ENCODE measurements around the gene UNC5CL. TPM values are rescaled to one million over a fixed set of nuclear protein-coding genes. Genes with fewer than 3 reads are reported as not detected.
A peak's percentile ranks its signal among the peaks of the same experiment; 100 is the strongest.

UNC5CL gene
- total and polyA plus RNA-seq, 2 experiments from 2014 or later = 0.87 to 1.2 TPM

DNA sequence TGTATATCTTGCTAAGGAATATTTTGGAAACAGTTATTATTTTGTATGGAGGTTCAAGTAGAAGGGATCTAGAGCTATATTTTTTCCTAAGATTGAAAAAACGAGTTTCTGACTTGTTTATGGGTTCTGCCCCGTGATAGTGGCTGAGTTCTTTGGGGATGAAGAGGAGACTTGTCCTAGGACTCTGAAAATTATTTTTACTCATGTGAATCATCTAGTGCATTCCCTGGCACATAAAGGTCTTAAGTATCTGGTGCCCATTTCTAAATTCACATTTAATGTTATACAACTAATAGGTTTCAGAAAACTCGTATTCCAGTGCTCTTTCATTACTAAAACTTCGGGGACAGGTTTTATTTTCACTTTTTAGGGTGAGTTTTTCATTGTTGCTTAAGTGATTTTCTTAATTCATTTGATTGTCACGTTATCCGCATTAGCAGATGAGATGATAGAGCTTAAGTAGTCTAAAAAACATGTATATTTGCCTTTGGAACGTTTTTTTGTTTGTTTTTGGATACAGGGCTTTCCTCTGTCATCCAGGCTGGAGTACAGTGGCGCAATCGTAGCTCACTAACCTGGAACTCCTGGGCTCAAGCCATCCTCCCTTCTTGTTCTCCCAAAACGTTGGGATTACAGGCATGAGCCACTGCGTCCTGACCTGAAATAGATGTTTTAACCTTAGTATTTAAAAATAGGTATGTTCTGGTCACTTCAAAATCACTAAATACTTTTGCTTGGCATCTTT, 35.8 kb upstream of the UNC5CL start:
- peaks cover 33% of the 10 kb centered on the region for H3K4me1 ChIP-seq (ENCODE audit: insufficient read depth)
- H3K4me3 Mint-ChIP-seq = peak overlapping the region; percentile 91
- DNase-seq (ENCODE audit: low spot score) (no peak), ATAC-seq (no peak)
- no peaks in the 10 kb centered on the region for H3K9me2 ChIP-seq (ENCODE audit: insufficient read depth)
- no peaks in the 10 kb centered on the region; the same call in 2 of the 3 replicates for H3K9me3 Mint-ChIP-seq
- peak overlapping the region; percentile 66 for H3K4me3 ChIP-seq
- H3K36me3 ChIP-seq (ENCODE audit: insufficient read depth) = peaks cover 11% of the 10 kb centered on the region; the same call in 1 of the 2 replicates
- peak overlapping the region; percentile 90 for H3K4me2 ChIP-seq
- no peaks in the 10 kb centered on the region for H3K27me3 ChIP-seq (ENCODE audit: insufficient read depth)
- TF ChIP-seq, protein P1, sequence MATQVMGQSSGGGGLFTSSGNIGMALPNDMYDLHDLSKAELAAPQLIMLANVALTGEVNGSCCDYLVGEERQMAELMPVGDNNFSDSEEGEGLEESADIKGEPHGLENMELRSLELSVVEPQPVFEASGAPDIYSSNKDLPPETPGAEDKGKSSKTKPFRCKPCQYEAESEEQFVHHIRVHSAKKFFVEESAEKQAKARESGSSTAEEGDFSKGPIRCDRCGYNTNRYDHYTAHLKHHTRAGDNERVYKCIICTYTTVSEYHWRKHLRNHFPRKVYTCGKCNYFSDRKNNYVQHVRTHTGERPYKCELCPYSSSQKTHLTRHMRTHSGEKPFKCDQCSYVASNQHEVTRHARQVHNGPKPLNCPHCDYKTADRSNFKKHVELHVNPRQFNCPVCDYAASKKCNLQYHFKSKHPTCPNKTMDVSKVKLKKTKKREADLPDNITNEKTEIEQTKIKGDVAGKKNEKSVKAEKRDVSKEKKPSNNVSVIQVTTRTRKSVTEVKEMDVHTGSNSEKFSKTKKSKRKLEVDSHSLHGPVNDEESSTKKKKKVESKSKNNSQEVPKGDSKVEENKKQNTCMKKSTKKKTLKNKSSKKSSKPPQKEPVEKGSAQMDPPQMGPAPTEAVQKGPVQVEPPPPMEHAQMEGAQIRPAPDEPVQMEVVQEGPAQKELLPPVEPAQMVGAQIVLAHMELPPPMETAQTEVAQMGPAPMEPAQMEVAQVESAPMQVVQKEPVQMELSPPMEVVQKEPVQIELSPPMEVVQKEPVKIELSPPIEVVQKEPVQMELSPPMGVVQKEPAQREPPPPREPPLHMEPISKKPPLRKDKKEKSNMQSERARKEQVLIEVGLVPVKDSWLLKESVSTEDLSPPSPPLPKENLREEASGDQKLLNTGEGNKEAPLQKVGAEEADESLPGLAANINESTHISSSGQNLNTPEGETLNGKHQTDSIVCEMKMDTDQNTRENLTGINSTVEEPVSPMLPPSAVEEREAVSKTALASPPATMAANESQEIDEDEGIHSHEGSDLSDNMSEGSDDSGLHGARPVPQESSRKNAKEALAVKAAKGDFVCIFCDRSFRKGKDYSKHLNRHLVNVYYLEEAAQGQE (IDR thresholded peaks at IDR 0.05; ENCODE audit: unreplicated experiment) = no peak
- TF ChIP-seq EZH2 (IDR thresholded peaks at IDR 0.05; ENCODE audit: low read depth, unreplicated experiment) = no peak
- TF ChIP-seq JUNB (IDR thresholded peaks at IDR 0.05; ENCODE audit: unreplicated experiment) = no peak
- TF ChIP-seq, protein P2, sequence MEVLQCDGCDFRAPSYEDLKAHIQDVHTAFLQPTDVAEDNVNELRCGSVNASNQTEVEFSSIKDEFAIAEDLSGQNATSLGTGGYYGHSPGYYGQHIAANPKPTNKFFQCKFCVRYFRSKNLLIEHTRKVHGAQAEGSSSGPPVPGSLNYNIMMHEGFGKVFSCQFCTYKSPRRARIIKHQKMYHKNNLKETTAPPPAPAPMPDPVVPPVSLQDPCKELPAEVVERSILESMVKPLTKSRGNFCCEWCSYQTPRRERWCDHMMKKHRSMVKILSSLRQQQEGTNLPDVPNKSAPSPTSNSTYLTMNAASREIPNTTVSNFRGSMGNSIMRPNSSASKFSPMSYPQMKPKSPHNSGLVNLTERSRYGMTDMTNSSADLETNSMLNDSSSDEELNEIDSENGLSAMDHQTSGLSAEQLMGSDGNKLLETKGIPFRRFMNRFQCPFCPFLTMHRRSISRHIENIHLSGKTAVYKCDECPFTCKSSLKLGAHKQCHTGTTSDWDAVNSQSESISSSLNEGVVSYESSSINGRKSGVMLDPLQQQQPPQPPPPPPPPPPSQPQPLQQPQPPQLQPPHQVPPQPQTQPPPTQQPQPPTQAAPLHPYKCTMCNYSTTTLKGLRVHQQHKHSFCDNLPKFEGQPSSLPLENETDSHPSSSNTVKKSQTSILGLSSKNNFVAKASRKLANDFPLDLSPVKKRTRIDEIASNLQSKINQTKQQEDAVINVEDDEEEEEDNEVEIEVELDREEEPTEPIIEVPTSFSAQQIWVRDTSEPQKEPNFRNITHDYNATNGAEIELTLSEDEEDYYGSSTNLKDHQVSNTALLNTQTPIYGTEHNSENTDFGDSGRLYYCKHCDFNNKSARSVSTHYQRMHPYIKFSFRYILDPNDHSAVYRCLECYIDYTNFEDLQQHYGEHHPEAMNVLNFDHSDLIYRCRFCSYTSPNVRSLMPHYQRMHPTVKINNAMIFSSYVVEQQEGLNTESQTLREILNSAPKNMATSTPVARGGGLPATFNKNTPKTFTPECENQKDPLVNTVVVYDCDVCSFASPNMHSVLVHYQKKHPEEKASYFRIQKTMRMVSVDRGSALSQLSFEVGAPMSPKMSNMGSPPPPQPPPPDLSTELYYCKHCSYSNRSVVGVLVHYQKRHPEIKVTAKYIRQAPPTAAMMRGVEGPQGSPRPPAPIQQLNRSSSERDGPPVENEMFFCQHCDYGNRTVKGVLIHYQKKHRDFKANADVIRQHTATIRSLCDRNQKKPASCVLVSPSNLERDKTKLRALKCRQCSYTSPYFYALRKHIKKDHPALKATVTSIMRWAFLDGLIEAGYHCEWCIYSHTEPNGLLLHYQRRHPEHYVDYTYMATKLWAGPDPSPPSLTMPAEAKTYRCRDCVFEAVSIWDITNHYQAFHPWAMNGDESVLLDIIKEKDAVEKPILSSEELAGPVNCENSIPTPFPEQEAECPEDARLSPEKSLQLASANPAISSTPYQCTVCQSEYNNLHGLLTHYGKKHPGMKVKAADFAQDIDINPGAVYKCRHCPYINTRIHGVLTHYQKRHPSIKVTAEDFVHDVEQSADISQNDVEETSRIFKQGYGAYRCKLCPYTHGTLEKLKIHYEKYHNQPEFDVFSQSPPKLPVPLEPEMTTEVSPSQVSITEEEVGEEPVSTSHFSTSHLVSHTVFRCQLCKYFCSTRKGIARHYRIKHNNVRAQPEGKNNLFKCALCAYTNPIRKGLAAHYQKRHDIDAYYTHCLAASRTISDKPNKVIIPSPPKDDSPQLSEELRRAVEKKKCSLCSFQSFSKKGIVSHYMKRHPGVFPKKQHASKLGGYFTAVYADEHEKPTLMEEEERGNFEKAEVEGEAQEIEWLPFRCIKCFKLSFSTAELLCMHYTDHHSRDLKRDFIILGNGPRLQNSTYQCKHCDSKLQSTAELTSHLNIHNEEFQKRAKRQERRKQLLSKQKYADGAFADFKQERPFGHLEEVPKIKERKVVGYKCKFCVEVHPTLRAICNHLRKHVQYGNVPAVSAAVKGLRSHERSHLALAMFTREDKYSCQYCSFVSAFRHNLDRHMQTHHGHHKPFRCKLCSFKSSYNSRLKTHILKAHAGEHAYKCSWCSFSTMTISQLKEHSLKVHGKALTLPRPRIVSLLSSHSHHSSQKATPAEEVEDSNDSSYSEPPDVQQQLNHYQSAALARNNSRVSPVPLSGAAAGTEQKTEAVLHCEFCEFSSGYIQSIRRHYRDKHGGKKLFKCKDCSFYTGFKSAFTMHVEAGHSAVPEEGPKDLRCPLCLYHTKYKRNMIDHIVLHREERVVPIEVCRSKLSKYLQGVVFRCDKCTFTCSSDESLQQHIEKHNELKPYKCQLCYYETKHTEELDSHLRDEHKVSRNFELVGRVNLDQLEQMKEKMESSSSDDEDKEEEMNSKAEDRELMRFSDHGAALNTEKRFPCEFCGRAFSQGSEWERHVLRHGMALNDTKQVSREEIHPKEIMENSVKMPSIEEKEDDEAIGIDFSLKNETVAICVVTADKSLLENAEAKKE (CRISPR knock-in tag; IDR thresholded peaks at IDR 0.05) = no peak
- TF ChIP-seq, protein P3, sequence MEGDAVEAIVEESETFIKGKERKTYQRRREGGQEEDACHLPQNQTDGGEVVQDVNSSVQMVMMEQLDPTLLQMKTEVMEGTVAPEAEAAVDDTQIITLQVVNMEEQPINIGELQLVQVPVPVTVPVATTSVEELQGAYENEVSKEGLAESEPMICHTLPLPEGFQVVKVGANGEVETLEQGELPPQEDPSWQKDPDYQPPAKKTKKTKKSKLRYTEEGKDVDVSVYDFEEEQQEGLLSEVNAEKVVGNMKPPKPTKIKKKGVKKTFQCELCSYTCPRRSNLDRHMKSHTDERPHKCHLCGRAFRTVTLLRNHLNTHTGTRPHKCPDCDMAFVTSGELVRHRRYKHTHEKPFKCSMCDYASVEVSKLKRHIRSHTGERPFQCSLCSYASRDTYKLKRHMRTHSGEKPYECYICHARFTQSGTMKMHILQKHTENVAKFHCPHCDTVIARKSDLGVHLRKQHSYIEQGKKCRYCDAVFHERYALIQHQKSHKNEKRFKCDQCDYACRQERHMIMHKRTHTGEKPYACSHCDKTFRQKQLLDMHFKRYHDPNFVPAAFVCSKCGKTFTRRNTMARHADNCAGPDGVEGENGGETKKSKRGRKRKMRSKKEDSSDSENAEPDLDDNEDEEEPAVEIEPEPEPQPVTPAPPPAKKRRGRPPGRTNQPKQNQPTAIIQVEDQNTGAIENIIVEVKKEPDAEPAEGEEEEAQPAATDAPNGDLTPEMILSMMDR (conservative IDR thresholded peaks at IDR 0.05; ENCODE audit: low read depth in 2 of 2) = no peak
- TF ChIP-seq ZNF114 (CRISPR knock-in tag; IDR thresholded peaks at IDR 0.05) = no peak
- no peak for TF ChIP-seq ZNF331 (CRISPR knock-in tag; IDR thresholded peaks at IDR 0.05; ENCODE audit: low read depth)
- no peak for TF ChIP-seq NANOG (IDR thresholded peaks at IDR 0.05; ENCODE audit: borderline replicate concordance)
- TF ChIP-seq POLR2AphosphoS5 (IDR thresholded peaks at IDR 0.05; ENCODE audit: low read depth) = no peak
- H3K27me3 Mint-ChIP-seq (ENCODE audit: insufficient read depth, low read depth, poor library complexity) = peaks cover 11% of the 10 kb centered on the region
- peaks cover 2% of the 10 kb centered on the region; the same call in 1 of the 2 replicates for H3F3A ChIP-seq (replicated peaks; ENCODE audit: low read depth)
- no peak overlapping the region for H2AFZ ChIP-seq
- H3K27ac Mint-ChIP-seq = peak overlapping the region; percentile 83
- peaks cover 31% of the 10 kb centered on the region for H3K4me1 Mint-ChIP-seq
- H3K79me2 ChIP-seq (replicated peaks; ENCODE audit: insufficient read depth) = peaks cover 72% of the 10 kb centered on the region
- H3K27ac ChIP-seq (ENCODE audit: low read depth) = no peak overlapping the region
- peaks cover 16% of the 10 kb centered on the region for H3K36me3 Mint-ChIP-seq (ENCODE audit: low read depth)
- peaks cover 23% of the 10 kb centered on the region; the same call in 1 of the 2 replicates for H4K20me1 ChIP-seq (replicated peaks; ENCODE audit: insufficient read depth)

Data from GM23338 (cell line).